ENCODE data around the gene SPIRE2. TPM values are rescaled to one million over a fixed set of nuclear protein-coding genes. Genes with fewer than 3 reads are reported as not detected.
A peak's percentile ranks its signal among the peaks of the same experiment; 100 is the strongest.

Gene SPIRE2
- polyA plus RNA-seq, 1 donor (not counting 4 experiments of a cell fraction or from before 2014, with no cell fraction given) = 1.1 TPM

DNA sequence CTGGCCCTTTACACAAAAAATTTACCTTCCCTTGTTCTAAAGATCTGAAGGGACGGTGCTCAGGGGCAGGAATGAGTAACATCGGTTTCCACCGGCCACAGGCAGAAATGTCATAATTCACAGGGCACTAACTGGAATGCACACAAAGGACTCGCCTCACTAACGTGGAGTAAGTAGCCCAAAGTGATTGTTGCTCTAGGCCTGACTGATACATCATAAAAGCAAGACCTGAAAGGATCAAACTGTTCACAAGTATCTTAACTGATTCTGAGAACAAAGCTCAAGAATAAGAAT lies 36.2 kb downstream of the SPIRE2 start:
- Histone ChIP-seq H3K9ac (ENCODE audit: control insufficient read depth, extremely low read depth, insufficient read depth, low read length) (no peak overlapping the region), H3K4me3 (ENCODE audit: control insufficient read depth in 2 of 3, extremely low read depth in 1 of 3, insufficient read depth in 2 of 3, low read depth in 1 of 3, low read length in 3 of 3) (no peak overlapping the region), H3K36me3 (ENCODE audit: control insufficient read depth in 2 of 2, extremely low read depth in 1 of 2, insufficient read depth in 2 of 2, low read length in 2 of 2) (peaks cover 0 to 3% of the 10 kb centered on the region in 2 experiments), H3K4me1 (ENCODE audit: control insufficient read depth, extremely low read depth, insufficient read depth, low read length) (peaks cover 16% of the 10 kb centered on the region), H2AFZ (ENCODE audit: control insufficient read depth, low read length) (no peak overlapping the region), H3K9me1 (ENCODE audit: control insufficient read depth, extremely low read depth, insufficient read depth, low read length) (no peaks in the 10 kb centered on the region), H4K20me1 (ENCODE audit: control insufficient read depth, extremely low read depth, insufficient read depth, low read length) (no peaks in the 10 kb centered on the region), H3K9me3 (ENCODE audit: control insufficient read depth, low read depth, low read length) (peaks cover 3% of the 10 kb centered on the region), H3K27ac (ENCODE audit: control insufficient read depth, insufficient read depth, low read length) (no peak overlapping the region), H3K4me2 (ENCODE audit: control insufficient read depth, extremely low read depth, insufficient read depth, low read depth, low read length) (peak overlapping the region; percentile 51), H3K79me2 (ENCODE audit: control insufficient read depth, insufficient read depth, low read length) (no peaks in the 10 kb centered on the region), H3K27me3 (ENCODE audit: control insufficient read depth, extremely low read depth, insufficient read depth, low read length) (no peaks in the 10 kb centered on the region)
- TF ChIP-seq, protein P1, sequence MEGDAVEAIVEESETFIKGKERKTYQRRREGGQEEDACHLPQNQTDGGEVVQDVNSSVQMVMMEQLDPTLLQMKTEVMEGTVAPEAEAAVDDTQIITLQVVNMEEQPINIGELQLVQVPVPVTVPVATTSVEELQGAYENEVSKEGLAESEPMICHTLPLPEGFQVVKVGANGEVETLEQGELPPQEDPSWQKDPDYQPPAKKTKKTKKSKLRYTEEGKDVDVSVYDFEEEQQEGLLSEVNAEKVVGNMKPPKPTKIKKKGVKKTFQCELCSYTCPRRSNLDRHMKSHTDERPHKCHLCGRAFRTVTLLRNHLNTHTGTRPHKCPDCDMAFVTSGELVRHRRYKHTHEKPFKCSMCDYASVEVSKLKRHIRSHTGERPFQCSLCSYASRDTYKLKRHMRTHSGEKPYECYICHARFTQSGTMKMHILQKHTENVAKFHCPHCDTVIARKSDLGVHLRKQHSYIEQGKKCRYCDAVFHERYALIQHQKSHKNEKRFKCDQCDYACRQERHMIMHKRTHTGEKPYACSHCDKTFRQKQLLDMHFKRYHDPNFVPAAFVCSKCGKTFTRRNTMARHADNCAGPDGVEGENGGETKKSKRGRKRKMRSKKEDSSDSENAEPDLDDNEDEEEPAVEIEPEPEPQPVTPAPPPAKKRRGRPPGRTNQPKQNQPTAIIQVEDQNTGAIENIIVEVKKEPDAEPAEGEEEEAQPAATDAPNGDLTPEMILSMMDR (optimal IDR thresholded peaks at IDR 0.05 in 1 of 3, IDR thresholded peaks at IDR 0.05 in 1 of 3, conservative IDR thresholded peaks at IDR 0.05 in 1 of 3; ENCODE audit: extremely low read depth in 1 of 3, insufficient read depth in 2 of 3, low read length in 3 of 3) = no peak
- TF ChIP-seq EZH2 (IDR thresholded peaks at IDR 0.05; ENCODE audit: low read length) = no peak
- DNase-seq (ENCODE audit: low read depth, low spot score) (peak; percentile 25), FAIRE-seq (no peak)
- dilution Hi-C loops (cut with MboI; ENCODE audit: extremely low pct_ligation_motif_present, low sequenced_read_pairs) = no loop called here

DNA sequence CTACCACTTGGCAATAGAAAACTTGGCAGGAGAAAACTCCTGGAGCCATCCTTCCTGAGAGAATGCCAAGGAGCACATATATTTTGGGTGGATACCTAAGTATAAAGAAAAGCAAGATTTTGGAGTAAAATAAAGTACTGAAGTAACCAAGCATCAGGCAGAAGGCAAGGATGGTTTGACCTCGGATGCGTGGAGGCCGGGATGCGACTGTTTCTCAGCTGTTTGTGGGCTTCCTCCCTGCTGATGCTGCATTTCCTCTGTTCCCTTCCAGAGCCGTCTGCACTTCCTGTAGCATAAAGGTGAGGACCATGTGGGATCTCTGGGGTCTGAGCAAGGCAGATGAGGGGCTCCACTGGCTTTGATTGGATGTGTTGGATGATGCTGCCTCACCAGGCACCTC lies 39.6 kb downstream of the SPIRE2 start:
- DNase-seq (ENCODE audit: low read depth, low spot score) (no peak), FAIRE-seq (no peak)
- peaks cover 0 to 3% of the 10 kb centered on the region in 2 experiments for H3K36me3 ChIP-seq (ENCODE audit: control insufficient read depth in 2 of 2, extremely low read depth in 1 of 2, insufficient read depth in 2 of 2, low read length in 2 of 2)
- no peak overlapping the region for H2AFZ ChIP-seq (ENCODE audit: control insufficient read depth, low read length)
- peaks cover 22% of the 10 kb centered on the region for H3K4me1 ChIP-seq (ENCODE audit: control insufficient read depth, extremely low read depth, insufficient read depth, low read length)
- no peak overlapping the region for H3K4me3 ChIP-seq (ENCODE audit: control insufficient read depth in 2 of 3, extremely low read depth in 1 of 3, insufficient read depth in 2 of 3, low read depth in 1 of 3, low read length in 3 of 3)
- dilution Hi-C loops (cut with MboI; ENCODE audit: extremely low pct_ligation_motif_present, low sequenced_read_pairs) = no loop called here
- H3K9ac ChIP-seq (ENCODE audit: control insufficient read depth, extremely low read depth, insufficient read depth, low read length) = no peak overlapping the region
- no peaks in the 10 kb centered on the region for H3K9me1 ChIP-seq (ENCODE audit: control insufficient read depth, extremely low read depth, insufficient read depth, low read length)
- H3K79me2 ChIP-seq (ENCODE audit: control insufficient read depth, insufficient read depth, low read length) = no peaks in the 10 kb centered on the region
- H3K9me3 ChIP-seq (ENCODE audit: control insufficient read depth, low read depth, low read length) = peaks cover 3% of the 10 kb centered on the region
- no peak for TF ChIP-seq EZH2 (IDR thresholded peaks at IDR 0.05; ENCODE audit: low read length)
- TF ChIP-seq, protein P1 (optimal IDR thresholded peaks at IDR 0.05 in 1 of 3, IDR thresholded peaks at IDR 0.05 in 1 of 3, conservative IDR thresholded peaks at IDR 0.05 in 1 of 3; ENCODE audit: extremely low read depth in 1 of 3, insufficient read depth in 2 of 3, low read length in 3 of 3) = no peak
- no peak overlapping the region for H3K4me2 ChIP-seq (ENCODE audit: control insufficient read depth, extremely low read depth, insufficient read depth, low read depth, low read length)
- no peak overlapping the region for H3K27ac ChIP-seq (ENCODE audit: control insufficient read depth, insufficient read depth, low read length)
- no peaks in the 10 kb centered on the region for H3K27me3 ChIP-seq (ENCODE audit: control insufficient read depth, extremely low read depth, insufficient read depth, low read length)
- H4K20me1 ChIP-seq (ENCODE audit: control insufficient read depth, extremely low read depth, insufficient read depth, low read length) = no peaks in the 10 kb centered on the region
